ENCODE measurements around the gene B4GAT1. TPM values are rescaled to one million over a fixed set of nuclear protein-coding genes. Genes with fewer than 3 reads are reported as not detected.

B4GAT1 gene
- total RNA-seq, 1 experiment from 2014 or later, result 6.7 TPM

GRCh38 chr11:66373265-66373664 lies 25.8 kb upstream of the B4GAT1 start:
- no peak overlapping the region for H3K4me3 ChIP-seq (replicated peaks in 1 of 2; ENCODE audit: low read depth in 1 of 2, low read length in 2 of 2)
- TF ChIP-seq ZNF274 (IDR thresholded peaks at IDR 0.05; ENCODE audit: low read depth, low read length), result no peak
- no peak for TF ChIP-seq EZH2phosphoT487 (IDR thresholded peaks at IDR 0.05; ENCODE audit: borderline replicate concordance)
- no peaks in the 10 kb centered on the region for H3K27me3 ChIP-seq (ENCODE audit: insufficient read depth, low read length)
- H3K79me2 ChIP-seq (ENCODE audit: insufficient read depth, low read length), result peaks cover 32% of the 10 kb centered on the region
- H3K9ac ChIP-seq (ENCODE audit: low read length), result peak overlapping the region; percentile 27; the same call in 1 of the 2 replicates
- ATAC-seq (no peak), DNase-seq (ENCODE audit: low read depth, low spot score) (no peak)
- H3K36me3 ChIP-seq (ENCODE audit: control insufficient read depth in 1 of 2, insufficient read depth in 2 of 2, low read length in 2 of 2), result peaks cover 7 to 19% of the 10 kb centered on the region in 2 experiments
- BruUV-seq (replicated peaks), result no TSS peak
- peak overlapping the region; percentile 99; the same call in 1 of the 2 replicates for H3K27ac ChIP-seq (ENCODE audit: low read depth, low read length)
- ChIA-PET RAD21 (ENCODE audit: low non-redundant PET in 1 of 2, low total read pairs in 2 of 2, uncharacterized antibody in 2 of 2, unreplicated experiment in 2 of 2) (interaction anchor here in 1 of 2 experiments (0.6 kb wide), 1 partner anchor 15 kb away, joined by 3 read pairs; no protein-coding TSS in a partner anchor), POLR2A (interaction anchor here (1.2 to 1.4 kb wide), 2 partner anchors 16 to 319 kb away, joined by 3 read pairs; no protein-coding TSS in a partner anchor), CTCF (interaction anchor here (1.2 kb wide), 1 partner anchor 16 kb away, joined by 10 read pairs; no protein-coding TSS in a partner anchor)
- peak overlapping the region; percentile 86 for H3K4me2 ChIP-seq (ENCODE audit: low read length)
- H4K20me1 ChIP-seq (ENCODE audit: insufficient read depth), result no peaks in the 10 kb centered on the region
- no peaks in the 10 kb centered on the region for H3K9me2 ChIP-seq (ENCODE audit: insufficient read depth)
- H3K4me1 ChIP-seq (ENCODE audit: control insufficient read depth in 1 of 2, insufficient read depth in 2 of 2, low read length in 2 of 2), result peaks cover 19 to 33% of the 10 kb centered on the region in 2 experiments
- H3K9me3 ChIP-seq (ENCODE audit: control insufficient read depth in 1 of 2, insufficient read depth in 1 of 2, low read depth in 1 of 2, low read length in 2 of 2), result no peaks in the 10 kb centered on the region
- peak overlapping the region; percentile 87 for H2AFZ ChIP-seq (ENCODE audit: low read depth, low read length, poor library complexity, severe bottlenecking)
- intact Hi-C loops (cut with micrococcal nuclease), result loop anchor here (5.0 kb wide), 1 partner anchor 61 kb away; no protein-coding TSS in a partner anchor

GRCh38 chr11:66371627-66372415 lies 24.4 kb upstream of the B4GAT1 start, which contains the start of gene SLC29A2:
Gene SLC29A2, minus strand, starts transcription at chr11:66371760. Its CDS starts 169 bp downstream, at chr11:66371591.
- ChIA-PET POLR2A (interaction anchor here (0.9 to 1.4 kb wide), 6 partner anchors 13 to 306 kb away, joined by 3 to 5 read pairs (median 3); partner anchors contain the start of gene RBM4B), RAD21 (ENCODE audit: low non-redundant PET in 1 of 2, low total read pairs in 2 of 2, uncharacterized antibody in 2 of 2, unreplicated experiment in 2 of 2) (interaction anchor here in 1 of 2 experiments (1.0 kb wide), 1 partner anchor 14 kb away, joined by 4 read pairs; no protein-coding TSS in a partner anchor), CTCF (interaction anchor here (1.0 to 3.2 kb wide), 3 partner anchors 9 to 17 kb away, joined by 5 to 25 read pairs (median 7); no protein-coding TSS in a partner anchor)
- Histone ChIP-seq H2AFZ (ENCODE audit: low read depth, low read length, poor library complexity, severe bottlenecking) (peak within 1 kb of the TSS; percentile 87), H3K36me3 (ENCODE audit: control insufficient read depth in 1 of 2, insufficient read depth in 2 of 2, low read length in 2 of 2) (peaks cover 18 to 34% of the 10 kb centered on the region in 2 experiments), H3K4me3 (replicated peaks in 1 of 2; ENCODE audit: low read depth in 1 of 2, low read length in 2 of 2) (peak within 1 kb of the TSS; percentile 76 to 88), H3K4me1 (ENCODE audit: control insufficient read depth in 1 of 2, insufficient read depth in 2 of 2, low read length in 2 of 2) (peaks cover 19 to 33% of the 10 kb centered on the region in 2 experiments), H3K27ac (ENCODE audit: low read depth, low read length) (peak within 1 kb of the TSS; percentile 99), H3K9me2 (ENCODE audit: insufficient read depth) (no peaks in the 10 kb centered on the region), H4K20me1 (ENCODE audit: insufficient read depth) (no peaks in the 10 kb centered on the region), H3K4me2 (ENCODE audit: low read length) (peak within 1 kb of the TSS; percentile 86), H3K9ac (ENCODE audit: low read length) (peak within 1 kb of the TSS; percentile 99), H3K27me3 (ENCODE audit: insufficient read depth, low read length) (no peaks in the 10 kb centered on the region), H3K79me2 (ENCODE audit: insufficient read depth, low read length) (peaks cover 40% of the 10 kb centered on the region), H3K9me3 (ENCODE audit: control insufficient read depth in 1 of 2, insufficient read depth in 1 of 2, low read depth in 1 of 2, low read length in 2 of 2) (no peaks in the 10 kb centered on the region)
- peak; percentile 6; the same call in 1 of the 2 replicates for TF ChIP-seq CBX3 (IDR thresholded peaks at IDR 0.05; ENCODE audit: low read depth)
- TF ChIP-seq FOSL1 (IDR thresholded peaks at IDR 0.05; ENCODE audit: low read depth), result no peak
- peak; percentile 40; the same call in 1 of the 2 replicates for TF ChIP-seq SIN3A (IDR thresholded peaks at IDR 0.05; ENCODE audit: low read depth)
- TF ChIP-seq ZNF274 (IDR thresholded peaks at IDR 0.05; ENCODE audit: low read depth, low read length), result no peak
- peak; percentile 91 for TF ChIP-seq EGR1 (IDR thresholded peaks at IDR 0.05; ENCODE audit: low read depth)
- no peak for TF ChIP-seq ELF1 (IDR thresholded peaks at IDR 0.05; ENCODE audit: borderline replicate concordance, low read depth)
- no peak for TF ChIP-seq YY1 (IDR thresholded peaks at IDR 0.05; ENCODE audit: extremely low read depth, insufficient replicate concordance, low read depth, low read length)
- TF ChIP-seq POLR2AphosphoS5 (IDR thresholded peaks at IDR 0.05; ENCODE audit: low read depth, low read length), result peak; percentile 66
- TF ChIP-seq POLR2A (IDR thresholded peaks at IDR 0.05; ENCODE audit: borderline replicate concordance, extremely low read depth, insufficient read depth, insufficient read length), result peak; percentile 40
- peak; percentile 37 for TF ChIP-seq SP1 (IDR thresholded peaks at IDR 0.05; ENCODE audit: low read depth)
- no peak for TF ChIP-seq TCF7L2 (IDR thresholded peaks at IDR 0.05; ENCODE audit: borderline replicate concordance, extremely low read depth, insufficient read depth, insufficient read length)
- TF ChIP-seq ZFX (IDR thresholded peaks at IDR 0.05), result 0 out of 2 replicates have a peak, but pooled peaks have one; percentile 60
- TF ChIP-seq MAX (IDR thresholded peaks at IDR 0.05), result no peak; the same call in none of the 2 replicates
- TF ChIP-seq SRF (IDR thresholded peaks at IDR 0.05; ENCODE audit: low read depth), result no peak
- DNase-seq (ENCODE audit: low read depth, low spot score) (peak; percentile 82), ATAC-seq (peak; percentile 86)
- BruUV-seq (replicated peaks), result no TSS peak
- intact Hi-C loops (cut with micrococcal nuclease), result loop anchor here (5.0 kb wide), 1 partner anchor 60 kb away; no protein-coding TSS in a partner anchor
